Epithelial cell of proximal tubule (primary cell): ENCODE data around the gene AREL1. TPM values are rescaled to one million over a fixed set of nuclear protein-coding genes. Genes with fewer than 3 reads are reported as not detected.

ENCODE experiments used
- DNase-seq: peaks from one replicate; pipeline ENCODE4 v3.0.0-alpha.2; 2011; ENCODE audit warnings: low read depth
- H3K4me3 ChIP-seq: 2 replicates; pipeline ENCODE4 v1.5.1; 2011; ENCODE audit warnings: low read depth, mild to moderate bottlenecking, low read length
- CTCF ChIP-seq: conservative IDR thresholded peaks from 2 replicates; pipeline ENCODE4 v1.5.1; 2012; ENCODE audit warnings: low read depth, mild to moderate bottlenecking, low read length
- total RNA-seq: library from RNA; depleted of rRNA; stranded (reverse); fragments of >200 nt; gene quantifications from 2 replicates; pipeline ENCODE4 v1.2.3, GENCODE V29; 2015

AREL1 gene
- total RNA-seq, 1 donor from 2014 or later, result 35.7 TPM

- TF ChIP-seq CTCF, result no peak
- DNase-seq, result peak; percentile 35
- no peak overlapping the region for H3K4me3 ChIP-seq
Observed at GRCh38 chr14:74671789-74672188, 41.1 kb downstream of the AREL1 start.

- no peak for TF ChIP-seq CTCF
- no peak for DNase-seq
- H3K4me3 ChIP-seq, result no peak overlapping the region
Observed at GRCh38 chr14:74670726-74671411, 42.0 kb downstream of the AREL1 start.

- DNase-seq, result no peak
- no peak for TF ChIP-seq CTCF
- no peak overlapping the region for H3K4me3 ChIP-seq
Observed at GRCh38 chr14:74669846-74670245, 43.0 kb downstream of the AREL1 start.

- no peak for DNase-seq
- TF ChIP-seq CTCF, result no peak
- H3K4me3 ChIP-seq, result no peak overlapping the region
Observed at GRCh38 chr14:74669256-74669655, 43.6 kb downstream of the AREL1 start.

- DNase-seq, result no peak
- no peak overlapping the region for H3K4me3 ChIP-seq
- no peak for TF ChIP-seq CTCF
Observed at GRCh38 chr14:74667758-74668157, 45.1 kb downstream of the AREL1 start.

GRCh38 chr14:74664717-74665116, 48.2 kb downstream of the AREL1 start:
- H3K4me3 ChIP-seq, result no peak overlapping the region
- no peak for DNase-seq
- no peak for TF ChIP-seq CTCF

GRCh38 chr14:74663884-74664283, 49.0 kb downstream of the AREL1 start:
- TF ChIP-seq CTCF, result no peak
- DNase-seq, result no peak

More at GRCh38 chr14:74663884-74664283, 49.0 kb downstream of the AREL1 start:
- H3K4me3 ChIP-seq, result no peak overlapping the region
